GM18873 (cell line): ENCODE measurements around the gene PTPRN2.
"Not testable (repeated sequence)": the region's sequence is repeated elsewhere in the genome, so short reads cannot be mapped to it uniquely, and the experiment has no call there.

ENCODE experiments used
- ATAC-seq: cut with Tn5 transposase; IDR thresholded peaks from one replicate; pipeline ENCODE4 v1.9.1; 2021; ENCODE audit warnings: mild to moderate bottlenecking, moderate library complexity, moderate number of reproducible peaks; ENCODE audit not compliant: unreplicated experiment, low FRiP score

PTPRN2 gene

GRCh38 chr7:158523165-158523856, 64.3 kb downstream of the PTPRN2 start:
- ATAC-seq = not testable (repeated sequence)

GRCh38 chr7:158521795-158522194, 65.8 kb downstream of the PTPRN2 start:
- ATAC-seq = not testable (repeated sequence)

GRCh38 chr7:158520825-158521224, 66.8 kb downstream of the PTPRN2 start:
- ATAC-seq = no peak

- ATAC-seq = no peak
Observed at GRCh38 chr7:158519633-158520174, 67.9 kb downstream of the PTPRN2 start.

GRCh38 chr7:158518980-158519632, 68.5 kb downstream of the PTPRN2 start:
- no peak for ATAC-seq

GRCh38 chr7:158517571-158517970, 70.1 kb downstream of the PTPRN2 start:
- no peak for ATAC-seq

- no peak for ATAC-seq
Observed at GRCh38 chr7:158517072-158517471, 70.6 kb downstream of the PTPRN2 start.

GRCh38 chr7:158516524-158516923, 71.1 kb downstream of the PTPRN2 start:
- no peak for ATAC-seq

GRCh38 chr7:158512869-158513268, 74.8 kb downstream of the PTPRN2 start:
- ATAC-seq = no peak

GRCh38 chr7:158512042-158512441, 75.6 kb downstream of the PTPRN2 start:
- no peak for ATAC-seq

GRCh38 chr7:158508802-158509385, 78.7 kb downstream of the PTPRN2 start:
- ATAC-seq = no peak

GRCh38 chr7:158508321-158508720, 79.3 kb downstream of the PTPRN2 start:
- ATAC-seq = not testable (repeated sequence)

GRCh38 chr7:158507917-158508316, 79.7 kb downstream of the PTPRN2 start:
- no peak for ATAC-seq

- not testable (repeated sequence) for ATAC-seq
Observed at GRCh38 chr7:158507175-158507574, 80.4 kb downstream of the PTPRN2 start.

- ATAC-seq = no peak
Observed at GRCh38 chr7:158506626-158507025, 81.0 kb downstream of the PTPRN2 start.

GRCh38 chr7:158505683-158506082, 81.9 kb downstream of the PTPRN2 start:
- no peak for ATAC-seq

GRCh38 chr7:158502068-158502750, 85.4 kb downstream of the PTPRN2 start:
- ATAC-seq = no peak

- ATAC-seq = no peak
Observed at GRCh38 chr7:158501393-158502067, 86.1 kb downstream of the PTPRN2 start.

GRCh38 chr7:158500651-158501052, 87.0 kb downstream of the PTPRN2 start:
- ATAC-seq = no peak

GRCh38 chr7:158499082-158499455, 88.6 kb downstream of the PTPRN2 start:
- no peak for ATAC-seq
